Spleen (tissue), 11 donors: ENCODE data around the gene GLYR1. TPM values are rescaled to one million over a fixed set of nuclear protein-coding genes. Genes with fewer than 3 reads are reported as not detected.
"Not testable (repeated sequence)": the region's sequence is repeated elsewhere in the genome, so short reads cannot be mapped to it uniquely, and the experiment has no call there.

Experiments
- DNase-seq: peaks from one replicate; pipeline ENCODE4 v3.0.0-alpha.2; 2020
- H3K27ac ChIP-seq, 8 donors: fragments of 200-600 bp; sonication (generic) in 7 of 8; 1 replicate in 4 of 8; 2 replicates in 4 of 8; pipeline versions ENCODE4 v1.5.0 to v1.8.0; 2016 to 2021; ENCODE audit warnings: inconsistent platforms in 4 of 8, mild to moderate bottlenecking in 4 of 8, moderate library complexity in 1 of 8
- H3K27me3 ChIP-seq, 7 donors: fragments of 200-600 bp; sonication (generic) in 6 of 7; replicated peaks in 1 of 7; 1 replicate in 4 of 7; 2 replicates in 3 of 7; pipeline versions ENCODE4 v1.5.0 to v1.8.0; 2016 to 2021; ENCODE audit warnings: inconsistent platforms in 3 of 7, mild to moderate bottlenecking in 1 of 7
- H3K36me3 ChIP-seq, 6 donors: fragments of 200-600 bp; sonication (generic) in 5 of 6; 1 replicate in 4 of 6; 2 replicates in 2 of 6; pipeline versions ENCODE4 v1.5.0 to v1.8.0; 2016 to 2021; ENCODE audit warnings: inconsistent platforms in 2 of 6
- H3K4me1 ChIP-seq, 6 donors: fragments of 200-600 bp; sonication (generic) in 5 of 6; 1 replicate in 3 of 6; 2 replicates in 3 of 6; pipeline versions ENCODE4 v1.5.0 to v1.8.0; 2016 to 2021; ENCODE audit warnings: inconsistent platforms in 3 of 6
- H3K4me3 ChIP-seq, 8 donors: fragments of 200-600 bp; sonication (generic) in 7 of 8; 1 replicate in 4 of 8; 2 replicates in 4 of 8; pipeline versions ENCODE4 v1.5.0 to v1.8.0; 2016 to 2021; ENCODE audit warnings: inconsistent platforms in 4 of 8, mild to moderate bottlenecking in 4 of 8, moderate library complexity in 2 of 8
- H3K9me3 ChIP-seq, 8 donors: fragments of 200-600 bp; sonication (generic) in 7 of 8; 1 replicate in 4 of 8; 2 replicates in 4 of 8; pipeline versions ENCODE4 v1.5.0 to v1.8.0; 2016 to 2021; ENCODE audit warnings: inconsistent platforms in 4 of 8
- CTCF ChIP-seq, 11 experiments: fragments of 200-600 bp in 7 of 11; fragments of 450-650 bp in 4 of 11; sonication (generic) in 4 of 11; IDR thresholded peaks in 8 of 11; conservative IDR thresholded peaks in 3 of 11; 1 replicate in 7 of 11; 2 replicates in 4 of 11; pipeline versions ENCODE4 v1.4.0 to v1.8.0; 2016 to 2021; ENCODE audit warnings: antibody characterized with exemption in 11 of 11, inconsistent platforms in 4 of 11, mild to moderate bottlenecking in 1 of 11
- POLR2A ChIP-seq, 3 donors: fragments of 450-650 bp; IDR thresholded peaks; one replicate each; pipeline ENCODE4 v1.5.1; 2017; ENCODE audit warnings: antibody characterized with exemption in 3 of 3, mild to moderate bottlenecking in 1 of 3
- POLR2AphosphoS5 ChIP-seq, 3 donors: sonication (generic); formaldehyde crosslinking; IDR thresholded peaks; one replicate each; pipeline ENCODE4 v1.5.1; 2017; ENCODE audit warnings: antibody characterized with exemption in 3 of 3
- WGBS, 5 donors: extraction: QIAGEN DNeasy Blood & Tissue Kit in 3 of 5; methylation state at CpG; one replicate each; pipeline versions ENCODE4 v1.1.5 to v1.1.7; 2013 to 2018; 5-methylcytosine and 5-hydroxymethylcytosine counted together
- intact Hi-C: fragments of 100-400 bp; cut with DNase I; formaldehyde crosslinking; loops from one replicate; pipeline ENCODE4 v1.15.0; 2023; ENCODE audit warnings: low total_unique reads
- polyA plus RNA-seq, 3 donors: library from polyadenylated mRNA; stranded (reverse); fragments of 200-250 nt; gene quantifications; one replicate each; pipeline ENCODE4 v1.2.1, GENCODE V29; 2013
- total RNA-seq, 7 donors: library from RNA; depleted of rRNA in 3 of 7; stranded (reverse); fragments of >200 nt in 3 of 7; fragmentation: NEBNext Ultra II Directional in 4 of 7; extraction: Animal tissue kit (Norgen Biotek cat#: 25700) in 4 of 7; gene quantifications; one replicate each; pipeline versions ENCODE4 v1.1.0 to v1.2.1, GENCODE V29; 2016 to 2021
- donor health status: healthy with polysubstance abuse.
- donor health status: DM: no; HTN: no; CAD: no; lungs with moderate emphysema.
- donor health status: DM: no; HTN: no; CAD: no.
- donor health status: Bipolar disorder and iron deficiency.
- donor health status: healthy.
- donor health status: DM: no; HTN: no; CAD: no.
- donor health status: DM: yes; HTN: yes; CAD: no.

The GLYR1 gene
- total and polyA plus RNA-seq, 10 donors = 26.6 to 117 (median 62.3) TPM

DNA sequence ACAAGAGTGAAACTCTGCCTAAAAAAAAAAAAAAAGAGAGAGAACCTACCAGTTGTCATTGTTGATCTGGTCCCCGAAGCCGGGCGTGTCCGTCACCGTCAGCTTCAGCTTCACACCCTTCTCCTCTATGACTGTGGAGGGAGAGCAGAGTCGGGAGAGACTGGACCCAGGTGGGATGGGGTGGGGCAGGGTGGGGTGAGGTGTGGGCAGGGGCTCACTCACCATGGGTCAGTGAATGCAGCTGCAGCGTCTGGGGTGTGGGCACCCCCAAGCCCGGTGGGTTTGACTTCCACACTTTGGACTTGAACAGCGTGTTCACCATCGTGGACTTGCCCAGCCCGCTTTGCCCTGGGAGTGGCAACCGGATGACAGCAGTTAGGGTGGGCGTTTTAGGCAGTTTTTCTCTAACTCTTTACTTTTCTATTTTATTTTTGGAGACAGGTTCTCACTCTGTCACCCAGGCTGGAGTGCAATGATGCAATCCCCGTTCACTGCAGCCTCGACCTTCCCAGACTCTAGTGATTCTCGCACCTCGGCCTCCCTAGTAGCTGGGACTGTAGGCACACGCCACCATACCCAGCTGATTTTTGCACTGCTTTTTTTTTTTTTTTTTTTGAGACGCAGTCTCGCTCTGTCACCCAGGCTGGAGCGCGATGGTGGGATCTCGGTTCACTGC, 61.2 kb downstream of the GLYR1 start:
- TF ChIP-seq POLR2AphosphoS5 (IDR thresholded peaks at IDR 0.05) (no peak), CTCF (IDR thresholded peaks at IDR 0.05 in 8 of 11, conservative IDR thresholded peaks at IDR 0.05 in 3 of 11) (no peak), POLR2A (IDR thresholded peaks at IDR 0.05) (no peak)
- Histone ChIP-seq H3K36me3 (no peaks in the 10 kb centered on the region), H3K27me3 (no peaks in the 10 kb centered on the region), H3K4me1 (no peaks in the 10 kb centered on the region), H3K4me3 (no peak overlapping the region), H3K27ac (no peak overlapping the region), H3K9me3 (no peaks in the 10 kb centered on the region)
- 90 to 96% (median 94%) methylated on average over 23 of the region's 23 CpGs for WGBS, 5 donors
- DNase-seq = no peak
- intact Hi-C loops = no loop called here

- intact Hi-C loops, H3K27me3 ChIP-seq: not testable (repeated sequence)
- WGBS, 5 donors = 82 to 93% (median 90%) methylated on average over 14 of the region's 14 CpGs
Observed at GRCh38 chr16:4784444-4784987, 62.6 kb downstream of the GLYR1 start.

GRCh38 chr16:4783951-4784336, 63.1 kb downstream of the GLYR1 start:
- H3K27me3 ChIP-seq = no peaks in the 10 kb centered on the region
- intact Hi-C loops = no loop called here
- no peak for TF ChIP-seq CTCF (IDR thresholded peaks at IDR 0.05 in 8 of 11, conservative IDR thresholded peaks at IDR 0.05 in 3 of 11)
- no peak for TF ChIP-seq POLR2A (IDR thresholded peaks at IDR 0.05)
- TF ChIP-seq POLR2AphosphoS5 (IDR thresholded peaks at IDR 0.05) = no peak
- no peaks in the 10 kb centered on the region for H3K36me3 ChIP-seq
- no peak overlapping the region for H3K4me3 ChIP-seq
- H3K4me1 ChIP-seq = no peaks in the 10 kb centered on the region
- H3K27ac ChIP-seq = no peak overlapping the region
- H3K9me3 ChIP-seq = no peaks in the 10 kb centered on the region
- no peak for DNase-seq
- 73 to 89% (median 77%) methylated on average over 15 to 16 of the region's 16 CpGs for WGBS, 5 donors

More at GRCh38 chr16:4784444-4784987, 62.6 kb downstream of the GLYR1 start:
- H3K27ac ChIP-seq, H3K36me3 ChIP-seq, H3K4me1 ChIP-seq, H3K9me3 ChIP-seq, DNase-seq, H3K4me3 ChIP-seq: not testable (repeated sequence)

DNA sequence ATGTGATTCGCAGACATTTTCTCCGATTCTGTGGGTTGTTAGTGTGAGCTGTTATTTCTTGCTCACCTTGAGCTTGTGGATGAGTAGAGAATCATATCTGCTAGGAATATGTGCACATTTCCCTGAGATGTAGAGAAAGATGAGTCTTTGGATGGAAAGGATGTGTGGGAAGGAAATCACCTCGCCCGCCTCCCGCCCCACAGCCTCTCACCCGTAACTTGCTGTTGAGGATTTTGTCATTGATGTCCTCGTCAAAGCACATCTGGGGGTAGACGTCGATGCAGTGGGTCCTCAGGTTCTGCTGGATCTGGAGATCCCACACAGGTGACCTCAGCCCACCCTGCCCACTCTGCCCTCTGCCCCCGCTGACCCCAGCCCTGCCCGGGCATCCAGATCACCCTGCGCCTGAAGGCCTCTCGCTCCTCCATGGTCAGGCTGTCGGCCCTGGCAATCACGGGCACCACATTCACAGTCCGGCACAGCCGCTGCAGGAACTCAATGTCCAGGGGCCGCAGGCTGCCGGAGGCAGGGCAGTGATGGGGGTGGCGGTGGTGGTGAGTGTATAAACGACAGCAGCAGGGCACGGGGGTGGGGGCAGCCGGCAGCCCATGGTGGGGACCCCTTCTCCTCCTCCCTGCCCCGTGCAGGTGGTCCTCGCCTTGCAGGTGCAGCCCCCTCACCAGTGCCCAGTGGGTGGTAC, 63.7 kb downstream of the GLYR1 start:
- Histone ChIP-seq H3K4me3 (no peak overlapping the region), H3K4me1 (no peaks in the 10 kb centered on the region), H3K27ac (no peak overlapping the region), H3K27me3 (no peaks in the 10 kb centered on the region), H3K9me3 (no peaks in the 10 kb centered on the region), H3K36me3 (no peaks in the 10 kb centered on the region)
- intact Hi-C loops = no loop called here
- DNase-seq = no peak
- TF ChIP-seq POLR2AphosphoS5 (IDR thresholded peaks at IDR 0.05) (no peak), CTCF (IDR thresholded peaks at IDR 0.05 in 8 of 11, conservative IDR thresholded peaks at IDR 0.05 in 3 of 11) (no peak)
- 87 to 91% (median 88%) methylated on average over 9 to 25 of the region's 25 CpGs for WGBS, 5 donors
